PC-9 (cell line): ENCODE measurements around the gene RTBDN.

Source experiments
- EZH2 ChIP-seq: fragments of 200-600 bp; sonication (generic); IDR thresholded peaks from 2 replicates; pipeline ENCODE4 v1.8.0; 2017; ENCODE audit warnings: antibody characterized with exemption, low read depth
- TF ChIP-seq, protein P1 (sequence below): fragments of 200-600 bp; sonication (generic); conservative IDR thresholded peaks from 2 replicates; pipeline ENCODE4 v1.6.1; 2017; ENCODE audit warnings: mixed run types, antibody characterized with exemption, mild to moderate bottlenecking, moderate library complexity

DNA sequence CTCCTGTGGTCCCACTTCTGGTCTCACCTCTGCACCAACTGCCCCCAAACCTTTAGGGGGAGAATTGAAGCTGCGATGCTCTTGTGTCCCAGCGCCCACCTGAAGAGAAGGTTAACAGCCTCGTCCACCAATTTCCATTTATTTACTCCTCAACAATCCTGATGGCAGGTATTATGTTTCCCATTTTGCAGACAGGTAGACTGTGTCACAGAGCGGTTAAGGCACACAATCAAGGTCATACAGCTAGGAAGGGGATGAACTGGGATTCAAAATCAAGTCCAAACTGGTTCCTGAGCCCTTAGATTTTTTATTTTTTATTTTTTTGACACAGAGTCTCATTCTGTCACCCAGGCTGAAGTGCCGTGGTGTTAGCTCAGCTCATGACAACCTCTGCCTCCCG is 40.7 kb upstream of the RTBDN start:
- TF ChIP-seq, protein P1, sequence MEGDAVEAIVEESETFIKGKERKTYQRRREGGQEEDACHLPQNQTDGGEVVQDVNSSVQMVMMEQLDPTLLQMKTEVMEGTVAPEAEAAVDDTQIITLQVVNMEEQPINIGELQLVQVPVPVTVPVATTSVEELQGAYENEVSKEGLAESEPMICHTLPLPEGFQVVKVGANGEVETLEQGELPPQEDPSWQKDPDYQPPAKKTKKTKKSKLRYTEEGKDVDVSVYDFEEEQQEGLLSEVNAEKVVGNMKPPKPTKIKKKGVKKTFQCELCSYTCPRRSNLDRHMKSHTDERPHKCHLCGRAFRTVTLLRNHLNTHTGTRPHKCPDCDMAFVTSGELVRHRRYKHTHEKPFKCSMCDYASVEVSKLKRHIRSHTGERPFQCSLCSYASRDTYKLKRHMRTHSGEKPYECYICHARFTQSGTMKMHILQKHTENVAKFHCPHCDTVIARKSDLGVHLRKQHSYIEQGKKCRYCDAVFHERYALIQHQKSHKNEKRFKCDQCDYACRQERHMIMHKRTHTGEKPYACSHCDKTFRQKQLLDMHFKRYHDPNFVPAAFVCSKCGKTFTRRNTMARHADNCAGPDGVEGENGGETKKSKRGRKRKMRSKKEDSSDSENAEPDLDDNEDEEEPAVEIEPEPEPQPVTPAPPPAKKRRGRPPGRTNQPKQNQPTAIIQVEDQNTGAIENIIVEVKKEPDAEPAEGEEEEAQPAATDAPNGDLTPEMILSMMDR = no peak
- no peak for TF ChIP-seq EZH2
